Transverse colon (tissue), 4 donors: ENCODE measurements around the gene SYMPK. TPM values are rescaled to one million over a fixed set of nuclear protein-coding genes. Genes with fewer than 3 reads are reported as not detected.

Source experiments
- DNase-seq: peaks from one replicate; pipeline ENCODE4 v3.0.0-alpha.2; 2019
- H3K27ac ChIP-seq, 4 donors: fragments of 200-600 bp; sonication (generic); 2 replicates each; pipeline ENCODE4 v1.5.1; 2016 to 2018; ENCODE audit warnings: inconsistent platforms in 4 of 4
- H3K27me3 ChIP-seq: fragments of 200-600 bp; sonication (generic); 2 replicates; pipeline ENCODE4 v1.5.1; 2017; ENCODE audit warnings: inconsistent platforms
- H3K36me3 ChIP-seq, 4 donors: fragments of 200-600 bp; sonication (generic); 2 replicates each; pipeline ENCODE4 v1.5.1; 2017 to 2019; ENCODE audit warnings: inconsistent platforms in 4 of 4
- H3K4me1 ChIP-seq, 4 donors: fragments of 200-600 bp; sonication (generic); 2 replicates each; pipeline ENCODE4 v1.5.1; 2017 to 2020; ENCODE audit warnings: inconsistent platforms in 4 of 4
- H3K4me3 ChIP-seq, 4 donors: fragments of 200-600 bp; sonication (generic); 1 replicate in 1 of 4; 2 replicates in 3 of 4; pipeline versions ENCODE4 v1.5.1 to v1.6.1; 2017 to 2019; ENCODE audit warnings: inconsistent platforms in 4 of 4
- H3K9me3 ChIP-seq, 2 donors: fragments of 200-600 bp; sonication (generic); 2 replicates each; pipeline ENCODE4 v1.5.1; 2017 to 2019; ENCODE audit warnings: inconsistent platforms in 2 of 2
- CTCF ChIP-seq, 5 experiments: fragments of 200-600 bp in 3 of 5; fragments of 450-650 bp in 2 of 5; sonication (generic) in 3 of 5; IDR thresholded peaks; 1 replicate in 2 of 5; 2 replicates in 3 of 5; pipeline ENCODE4 v1.5.1; 2016 to 2017; ENCODE audit warnings: antibody characterized with exemption in 5 of 5, inconsistent platforms in 3 of 5, mild to moderate bottlenecking in 2 of 5, moderate library complexity in 1 of 5
- EP300 ChIP-seq: sonication (generic); formaldehyde crosslinking; IDR thresholded peaks from one replicate; pipeline ENCODE4 v1.6.1; 2017; ENCODE audit warnings: antibody characterized with exemption, low read depth
- POLR2A ChIP-seq: fragments of 450-650 bp; IDR thresholded peaks from one replicate; pipeline ENCODE4 v1.6.1; 2016; ENCODE audit warnings: antibody characterized with exemption, mild to moderate bottlenecking, moderate library complexity
- POLR2AphosphoS5 ChIP-seq, 3 donors: sonication (generic); formaldehyde crosslinking; IDR thresholded peaks; one replicate each; pipeline ENCODE4 v1.6.1; 2016; ENCODE audit warnings: antibody characterized with exemption in 3 of 3
- WGBS, 2 donors: methylation state at CpG; one replicate each; pipeline ENCODE4 v1.1.5; 2018; ENCODE audit warnings: low coverage in 1 of 2; 5-methylcytosine and 5-hydroxymethylcytosine counted together
- in situ Hi-C, 4 donors: fragments of 200-750 bp; cut with MboI; loops; one replicate each; pipeline versions ENCODE4 v1.15.0 to v1.15.1; 2017; ENCODE audit warnings: low sequenced_read_pairs in 3 of 4, low pct_ligation_motif_present in 1 of 4, low pct_unique_long_range_greater_than_20kb in 1 of 4
- intact Hi-C: fragments of 100-400 bp; cut with DNase I; formaldehyde crosslinking; loops from one replicate; pipeline ENCODE4 v1.15.1; 2023; ENCODE audit warnings: low total_unique reads
- total RNA-seq, 4 donors: library from RNA; depleted of rRNA; stranded (reverse); fragments of >200 nt; gene quantifications; one replicate each; pipeline ENCODE4 v1.1.0, GENCODE V29; 2016

The SYMPK gene
- total RNA-seq, 4 donors from 2014 or later = 35.2 to 189 (median 81.9) TPM

- no peak within 1 kb of the TSS for H3K27ac ChIP-seq
- intact Hi-C loops = no loop called here
- in situ Hi-C loops = no loop called here
- H3K9me3 ChIP-seq = no peaks in the 10 kb centered on the region
- 40 to 69% methylated on average over 1 to 29 of the region's 40 CpGs for WGBS, 2 donors
- no peak for DNase-seq
- H3K27me3 ChIP-seq = no peaks in the 10 kb centered on the region
- peaks cover 0 to 16% (median 4%) of the 10 kb centered on the region in 4 donors for H3K4me1 ChIP-seq
- peak within 1 kb of the TSS in 2 of 4 donors; percentile 27 to 40 for H3K4me3 ChIP-seq
- H3K36me3 ChIP-seq = peaks cover 0 to 6% (median 0%) of the 10 kb centered on the region in 4 donors
- TF ChIP-seq POLR2A = no peak
- no peak for TF ChIP-seq EP300
- TF ChIP-seq CTCF (IDR thresholded peaks at IDR 0.05) = no peak
These were observed 48.0 kb downstream of the SYMPK start, which contains the start of gene RSPH6A for GRCh38 chr19:45814851-45815480. TSS of gene RSPH6A (minus strand) at chr19:45815308. CDS start at chr19:45815176, 132 bp downstream.

- Histone ChIP-seq H3K4me1 (peaks cover 0 to 20% (median 6%) of the 10 kb centered on the region in 4 donors), H3K4me3 (no peak overlapping the region), H3K9me3 (no peaks in the 10 kb centered on the region), H3K27me3 (no peaks in the 10 kb centered on the region), H3K27ac (no peak overlapping the region), H3K36me3 (no peaks in the 10 kb centered on the region)
- WGBS, 2 donors = 87% methylated on average over 12 of the region's 12 CpGs; no CpG with 5 or more reads in 1 of the 2 donors
- no peak for DNase-seq
- no peak for TF ChIP-seq CTCF (IDR thresholded peaks at IDR 0.05)
- TF ChIP-seq EP300 = no peak
- TF ChIP-seq POLR2AphosphoS5 (IDR thresholded peaks at IDR 0.05) = no peak
- TF ChIP-seq POLR2A = no peak
- intact Hi-C loops (no loop called here), in situ Hi-C loops (no loop called here)
These were observed 48.7 kb downstream of the SYMPK start for GRCh38 chr19:45814166-45814780.

- Histone ChIP-seq H3K27ac (no peak overlapping the region), H3K4me3 (no peak overlapping the region), H3K36me3 (no peaks in the 10 kb centered on the region), H3K4me1 (peaks cover 0 to 20% (median 6%) of the 10 kb centered on the region in 4 donors), H3K27me3 (no peaks in the 10 kb centered on the region), H3K9me3 (no peaks in the 10 kb centered on the region)
- intact Hi-C loops (no loop called here), in situ Hi-C loops (no loop called here)
- TF ChIP-seq EP300 (no peak), POLR2AphosphoS5 (IDR thresholded peaks at IDR 0.05) (no peak), CTCF (IDR thresholded peaks at IDR 0.05) (no peak), POLR2A (no peak)
- no peak for DNase-seq
- WGBS, 2 donors = 82 to 84% methylated on average over 2 to 6 of the region's 6 CpGs
These were observed 50.6 kb downstream of the SYMPK start for GRCh38 chr19:45812297-45812696.

GRCh38 chr19:45809643-45810159, 53.2 kb downstream of the SYMPK start:
- TF ChIP-seq POLR2A = no peak
- TF ChIP-seq EP300 = no peak
- TF ChIP-seq POLR2AphosphoS5 (IDR thresholded peaks at IDR 0.05) = no peak
- no peak for TF ChIP-seq CTCF (IDR thresholded peaks at IDR 0.05)
- DNase-seq = no peak
- in situ Hi-C loops = no loop called here
- Histone ChIP-seq H3K27ac (no peak overlapping the region), H3K27me3 (no peaks in the 10 kb centered on the region), H3K4me1 (peaks cover 0 to 5% (median 2%) of the 10 kb centered on the region in 4 donors), H3K9me3 (no peaks in the 10 kb centered on the region), H3K4me3 (no peak overlapping the region), H3K36me3 (no peaks in the 10 kb centered on the region)
- intact Hi-C loops = no loop called here
- WGBS, 2 donors = 25% methylated on average over 7 of the region's 7 CpGs; no CpG with 5 or more reads in 1 of the 2 donors
